Kidney glomerular epithelial cell (primary cell): ENCODE data around the gene ZFYVE26.
A peak's percentile ranks its signal among the peaks of the same experiment; 100 is the strongest.
"Not testable (repeated sequence)": the region's sequence is repeated elsewhere in the genome, so short reads cannot be mapped to it uniquely, and the experiment has no call there.

Source experiments
- DNase-seq: peaks from one replicate; lab custom pipeline; 2025; lab: John Stamatoyannopoulos, UW

ZFYVE26 gene

DNA sequence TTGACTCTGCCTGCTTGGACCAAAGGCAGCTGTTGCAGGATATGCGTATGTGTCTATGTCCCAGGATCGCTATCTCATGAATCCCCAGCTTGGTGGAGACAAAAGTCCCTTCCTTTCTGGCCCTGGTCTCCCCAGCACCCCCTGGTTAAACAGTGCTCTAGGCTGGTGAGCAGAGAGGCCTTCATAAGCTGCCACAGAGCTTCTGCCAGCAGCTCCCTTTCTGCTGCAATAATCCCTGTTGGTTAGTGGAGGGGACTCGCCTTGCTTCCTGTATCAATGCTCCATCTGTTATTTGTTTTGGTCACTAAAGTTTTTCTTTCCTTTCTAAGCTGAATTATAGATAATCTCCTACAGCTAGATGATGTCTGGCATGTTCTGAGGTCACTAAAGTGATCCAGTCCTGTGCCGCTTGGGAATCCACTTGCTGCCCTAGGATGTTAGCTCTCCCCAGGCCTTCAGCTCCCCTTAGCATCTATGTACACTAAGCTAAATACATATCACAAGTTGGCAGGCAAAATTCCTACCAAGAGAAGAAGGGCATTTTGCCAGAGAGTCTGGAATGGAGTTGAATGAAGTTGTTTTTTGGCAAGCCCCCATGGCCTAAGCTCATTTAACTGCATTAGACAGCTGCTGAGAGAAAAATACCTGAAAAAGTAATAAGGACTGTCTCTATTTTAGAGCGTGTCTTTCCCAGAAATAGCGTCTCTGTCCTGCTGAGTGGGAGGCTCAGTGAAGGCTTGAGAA, 66.9 kb downstream of the ZFYVE26 start:
- DNase-seq, result no peak

- no peak for DNase-seq
Measured at GRCh38 chr14:67748312-67748711, 68.1 kb downstream of the ZFYVE26 start.

DNA sequence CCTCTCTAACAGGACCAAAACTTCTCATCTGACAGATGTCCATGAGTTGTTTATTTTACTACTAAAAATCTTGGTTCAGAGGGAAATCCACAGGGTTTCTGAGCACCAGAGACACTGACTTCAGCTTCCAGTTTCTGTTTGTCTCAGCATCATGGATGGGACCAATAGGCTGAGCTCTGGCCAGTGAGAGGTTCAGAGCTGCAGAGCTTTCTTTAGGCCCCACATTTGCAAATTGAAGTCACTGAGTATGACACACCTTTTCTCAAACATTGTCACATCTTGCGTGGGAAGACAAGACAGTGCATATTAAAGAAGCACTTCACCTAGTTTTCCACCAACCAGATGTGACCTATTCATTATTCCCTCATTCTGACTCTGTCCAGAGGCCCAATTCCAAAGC, 69.5 kb downstream of the ZFYVE26 start:
- no peak for DNase-seq

DNA sequence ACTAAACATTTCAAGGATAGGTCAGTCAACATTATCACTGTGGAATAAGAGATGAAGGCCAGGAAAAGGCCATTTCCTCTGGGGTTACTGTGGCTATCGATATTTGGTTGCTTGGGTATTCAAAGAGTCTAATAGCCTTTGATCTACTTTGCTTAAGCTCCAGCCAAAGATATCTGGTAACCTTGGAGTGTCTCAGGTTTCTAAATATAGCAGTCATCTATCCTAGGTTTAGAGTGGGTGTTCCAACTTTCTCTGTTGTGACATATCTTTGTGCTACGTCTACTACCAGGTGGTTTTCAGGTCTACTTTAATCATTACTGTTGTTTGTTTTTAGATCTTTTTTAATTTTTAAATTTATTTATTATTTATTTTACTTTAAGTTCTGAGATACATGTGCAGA, 72.3 kb downstream of the ZFYVE26 start:
- no peak for DNase-seq

DNA sequence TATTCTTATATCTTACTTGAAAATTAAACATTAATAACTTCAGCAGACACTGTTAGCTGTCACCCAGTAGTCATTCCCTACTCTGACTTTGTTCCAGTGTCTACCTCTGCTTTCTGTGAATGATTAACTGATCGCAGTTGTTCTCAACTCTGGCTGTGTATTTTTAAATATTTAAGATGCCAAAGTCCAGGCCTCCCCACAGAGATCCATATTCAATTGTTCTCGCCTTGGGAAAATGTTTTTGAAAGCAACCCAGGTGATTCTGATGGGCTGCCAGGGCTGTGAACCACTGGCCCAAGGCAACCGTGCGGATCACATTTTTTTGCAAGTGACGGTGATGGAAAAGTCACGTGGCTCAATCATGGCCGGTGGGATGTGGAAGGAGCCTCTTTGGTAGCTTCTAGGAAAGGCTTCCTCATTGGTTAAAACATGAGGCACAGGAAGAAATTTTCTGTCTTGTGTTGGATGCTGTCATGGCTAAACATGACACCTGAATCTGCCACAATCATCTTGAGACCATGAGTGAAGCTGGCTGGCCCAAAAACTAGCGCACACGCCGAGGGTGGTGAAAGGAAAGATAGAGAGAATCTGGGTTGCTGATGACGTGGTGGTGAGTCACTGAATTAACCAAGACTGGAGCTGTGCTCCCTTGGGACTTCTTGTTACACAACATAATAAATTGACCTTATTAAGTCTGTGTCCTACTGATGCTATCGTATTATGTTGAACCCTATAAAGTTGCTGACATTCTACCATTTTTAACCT, 77.5 kb downstream of the ZFYVE26 start:
- DNase-seq, result peak; percentile 84

DNA sequence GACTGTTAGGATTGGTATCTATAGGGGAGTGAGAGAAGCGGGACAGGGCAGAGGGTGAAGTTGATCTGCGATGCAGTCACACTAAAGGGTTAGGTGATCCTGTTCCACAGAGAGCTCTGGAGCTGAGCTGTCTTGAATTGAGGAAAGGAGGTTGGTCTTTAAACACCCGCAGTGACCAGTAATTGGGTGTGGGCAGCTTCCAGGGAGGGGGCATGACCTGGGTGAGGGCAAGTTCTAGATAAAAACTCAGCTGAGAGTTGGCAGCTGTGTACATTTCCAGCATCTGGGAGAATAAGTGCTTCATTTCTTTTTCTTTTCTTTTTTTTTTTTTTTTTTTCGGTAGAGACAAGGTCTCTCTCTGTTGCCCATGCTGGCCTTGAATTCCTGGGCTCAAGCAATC, 79.6 kb downstream of the ZFYVE26 start:
- DNase-seq, result no peak

DNA sequence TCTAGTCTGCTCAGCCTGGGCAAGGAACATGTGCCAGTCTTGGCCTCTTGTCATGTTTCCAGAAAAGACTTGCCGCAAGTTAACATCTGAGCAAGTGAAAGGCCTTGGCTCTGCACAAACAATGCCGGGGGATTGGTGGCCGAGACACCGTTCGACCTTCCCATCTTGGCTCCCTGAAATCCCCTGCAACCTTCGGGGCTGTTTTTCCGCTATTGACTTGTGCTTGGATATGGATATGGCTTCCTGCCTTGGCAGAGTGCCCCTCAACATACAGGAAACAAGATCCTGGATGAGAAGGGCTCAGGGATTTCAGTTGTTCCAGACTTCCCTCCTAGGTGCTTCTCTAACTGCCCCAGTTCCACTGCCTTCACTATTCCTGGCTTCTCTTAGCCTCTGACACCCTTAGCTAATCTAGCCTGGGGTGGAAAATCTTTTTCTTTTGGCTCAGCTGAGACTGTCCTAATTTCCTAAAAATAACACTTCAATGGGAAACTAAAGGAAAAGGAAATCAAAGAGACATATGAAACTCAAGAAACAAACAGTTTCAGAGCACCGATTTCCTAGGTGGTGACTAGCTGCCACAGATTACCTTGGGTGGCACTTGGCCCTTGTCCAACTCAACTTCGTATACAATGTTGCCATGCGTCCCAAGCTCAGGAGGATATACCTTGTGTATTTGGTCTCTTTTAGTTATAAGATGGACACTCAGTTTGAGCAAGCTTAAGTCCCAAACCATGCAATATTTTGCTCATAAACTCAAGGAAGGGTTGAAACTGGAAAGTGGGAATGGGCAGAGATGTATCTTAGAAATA, 80.8 kb downstream of the ZFYVE26 start:
- no peak for DNase-seq

- DNase-seq, result no peak
Measured at GRCh38 chr14:67734675-67735074, 81.7 kb downstream of the ZFYVE26 start.

- DNase-seq, result peak; percentile 59
Measured at GRCh38 chr14:67733616-67734015, 82.8 kb downstream of the ZFYVE26 start.

DNA sequence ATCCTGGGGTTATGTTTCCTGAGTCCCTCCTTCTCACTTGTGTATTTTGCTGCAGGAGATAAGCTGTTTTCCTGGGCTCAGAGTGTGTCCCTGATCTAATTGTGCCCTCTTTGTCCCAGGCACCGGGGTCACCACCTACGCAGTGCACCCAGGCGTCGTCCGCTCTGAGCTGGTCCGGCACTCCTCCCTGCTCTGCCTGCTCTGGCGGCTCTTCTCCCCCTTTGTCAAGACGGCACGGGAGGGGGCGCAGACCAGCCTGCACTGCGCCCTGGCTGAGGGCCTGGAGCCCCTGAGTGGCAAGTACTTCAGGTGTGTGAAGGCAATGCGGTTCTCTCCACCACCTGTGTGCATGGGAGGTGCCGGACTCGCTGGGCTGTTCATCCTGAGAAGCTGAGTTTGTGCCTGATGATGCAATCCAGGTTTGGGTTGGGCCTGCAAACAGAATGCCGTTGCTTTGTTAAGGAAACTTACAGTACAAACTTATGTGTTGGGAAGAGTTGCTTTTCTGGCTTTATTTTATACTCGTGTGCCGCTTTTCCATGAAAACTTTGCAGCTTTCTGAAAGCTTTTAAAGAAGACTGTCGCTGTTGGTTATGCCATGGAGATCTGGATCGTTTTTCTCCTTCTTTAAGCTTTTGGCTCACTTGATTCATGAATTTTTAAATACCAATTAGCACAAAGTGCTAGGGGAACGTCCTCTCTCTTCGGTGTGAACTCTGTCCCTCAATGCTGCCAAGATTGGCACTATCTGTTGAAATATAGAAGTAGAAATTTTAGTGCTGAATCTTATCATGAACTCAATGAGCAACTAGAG, 87.1 kb downstream of the ZFYVE26 start:
- no peak for DNase-seq

DNA sequence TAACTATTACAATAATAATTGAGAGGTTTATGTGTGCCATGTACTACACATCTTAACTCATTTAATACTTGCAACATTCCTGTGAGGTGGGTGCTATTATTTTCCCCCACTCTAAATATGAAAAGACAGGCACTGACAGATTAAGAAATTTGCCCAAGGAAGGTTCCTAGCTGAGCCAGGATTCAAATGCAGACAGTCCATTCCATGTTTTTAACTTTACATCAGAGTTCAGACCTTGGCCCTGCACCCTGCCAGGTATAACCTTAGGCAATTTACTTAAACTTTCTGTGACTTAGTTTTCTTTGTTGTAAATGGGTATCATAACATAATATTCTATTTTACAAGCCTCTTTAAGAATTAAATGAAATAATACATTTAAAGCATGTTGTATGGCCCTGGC, 88.1 kb downstream of the ZFYVE26 start:
- no peak for DNase-seq

- no peak for DNase-seq
Measured at GRCh38 chr14:67727361-67727760, 89.0 kb downstream of the ZFYVE26 start.

- no peak for DNase-seq
Measured at GRCh38 chr14:67725171-67725570, 91.2 kb downstream of the ZFYVE26 start.

DNA sequence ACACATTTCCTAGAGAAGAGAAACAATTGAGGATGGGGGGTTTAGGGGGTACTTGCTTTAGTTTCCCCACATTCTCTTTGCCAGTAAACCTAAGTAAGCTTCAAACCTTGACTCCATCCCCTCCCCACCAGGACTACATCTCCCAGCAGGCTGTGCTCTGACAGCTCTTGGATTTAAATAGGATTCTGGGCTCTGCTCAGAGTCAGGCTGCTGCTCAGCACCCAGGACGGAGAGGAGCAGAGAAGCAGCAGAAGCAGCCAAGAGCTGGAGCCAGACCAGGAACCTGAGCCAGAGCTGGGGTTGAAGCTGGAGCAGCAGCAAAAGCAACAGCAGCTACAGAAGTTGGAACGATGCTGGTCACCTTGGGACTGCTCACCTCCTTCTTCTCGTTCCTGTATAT, 94.1 kb downstream of the ZFYVE26 start:
- no peak for DNase-seq

- no peak for DNase-seq
Measured at GRCh38 chr14:67721875-67722274, 94.5 kb downstream of the ZFYVE26 start.

DNA sequence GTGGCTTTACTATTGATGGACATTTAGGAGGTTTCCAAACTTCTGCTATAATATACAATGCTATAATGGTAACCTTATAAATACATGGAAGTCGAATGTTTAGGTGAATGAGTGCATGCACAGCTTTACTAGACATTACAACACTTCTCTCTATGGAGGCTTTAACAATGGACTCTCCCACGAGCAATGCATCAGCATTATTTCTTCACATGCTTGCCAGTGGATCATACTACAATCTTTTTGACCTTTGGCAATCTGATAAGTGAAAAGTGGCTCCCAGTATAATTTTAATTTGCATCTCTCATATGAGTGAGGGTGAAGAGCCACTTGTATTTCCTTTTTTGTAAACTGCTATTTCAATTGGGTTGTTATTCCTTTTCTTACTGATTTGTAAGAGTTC, 96.5 kb downstream of the ZFYVE26 start:
- DNase-seq, result no peak

- DNase-seq, result not testable (repeated sequence)
Measured at GRCh38 chr14:67719385-67719784, 97.0 kb downstream of the ZFYVE26 start.

GRCh38 chr14:67718265-67718664, 98.1 kb downstream of the ZFYVE26 start:
- DNase-seq, result no peak

GRCh38 chr14:67717048-67717447, 99.3 kb downstream of the ZFYVE26 start:
- DNase-seq, result no peak

- DNase-seq, result no peak
Measured at GRCh38 chr14:67710209-67710608, 106.2 kb downstream of the ZFYVE26 start.

- not testable (repeated sequence) for DNase-seq
Measured at GRCh38 chr14:67709796-67710195, 106.6 kb downstream of the ZFYVE26 start.

- DNase-seq, result not testable (repeated sequence)
Measured at GRCh38 chr14:67709346-67709745, 107.0 kb downstream of the ZFYVE26 start.
